Ovary (tissue), 9 donors: ENCODE measurements around the gene NWD2. TPM values are rescaled to one million over a fixed set of nuclear protein-coding genes. Genes with fewer than 3 reads are reported as not detected.

Experiments used
- DNase-seq, 5 donors: peaks; one replicate each; pipeline ENCODE4 v3.0.0-alpha.2; 2019 to 2020
- H3K27ac ChIP-seq, 2 donors: fragments of 200-600 bp; one replicate each; pipeline versions ENCODE4 v1.5.1 to v1.8.0; 2019 to 2022
- H3K27me3 ChIP-seq: fragments of 200-600 bp; one replicate; pipeline ENCODE4 v1.8.0; 2022
- H3K36me3 ChIP-seq: fragments of 200-600 bp; sonication (generic); one replicate; pipeline ENCODE4 v1.5.1; 2019
- H3K4me1 ChIP-seq: one replicate; pipeline ENCODE4 v1.8.1; 2013; ENCODE audit warnings: mild to moderate bottlenecking, moderate library complexity; ENCODE audit not compliant: insufficient read depth
- H3K4me3 ChIP-seq: fragments of 200-600 bp; sonication (generic); one replicate; pipeline ENCODE4 v1.5.1; 2017
- H3K9me3 ChIP-seq, 2 donors: fragments of 200-600 bp in 1 of 2; sonication (generic) in 1 of 2; one replicate each; pipeline versions ENCODE4 v1.5.1 to v1.8.1; 2013 to 2019; ENCODE audit warnings: mild to moderate bottlenecking in 1 of 2, moderate library complexity in 1 of 2
- CTCF ChIP-seq, 3 donors: fragments of 450-650 bp in 2 of 3; fragments of 200-600 bp in 1 of 3; IDR thresholded peaks; one replicate each; pipeline versions ENCODE4 v1.5.1 to v1.8.0; 2016 to 2022; ENCODE audit warnings: antibody characterized with exemption in 3 of 3, mild to moderate bottlenecking in 1 of 3
- EP300 ChIP-seq: sonication (generic); formaldehyde crosslinking; IDR thresholded peaks from one replicate; pipeline ENCODE4 v1.6.1; 2017; ENCODE audit warnings: antibody characterized with exemption
- POLR2A ChIP-seq: fragments of 450-650 bp; IDR thresholded peaks from one replicate; pipeline ENCODE4 v1.6.1; 2017; ENCODE audit warnings: antibody characterized with exemption, mild to moderate bottlenecking, moderate library complexity
- WGBS, 3 donors: extraction: QIAGEN DNeasy Blood & Tissue Kit in 1 of 3; methylation state at CpG; one replicate each; pipeline versions ENCODE4 v1.1.5 to v1.1.7; 2013 to 2017; 5-methylcytosine and 5-hydroxymethylcytosine counted together
- intact Hi-C, 4 donors: fragments of 100-400 bp; cut with DNase I; formaldehyde crosslinking; loops; one replicate each; pipeline versions ENCODE4 v1.11.0 to v1.15.1; 2022 to 2023
- polyA plus RNA-seq, 2 donors: library from polyadenylated mRNA; stranded (reverse); fragments of 200-250 nt in 1 of 2; fragments of 350-450 nt in 1 of 2; fragmentation: Illumina TruSeq in 1 of 2; extraction: RNeasy Lipid Tissue Mini Kit (QIAGEN cat#74804) in 1 of 2; gene quantifications; one replicate each; pipeline ENCODE4 v1.2.3, GENCODE V29; 2013 to 2014
- total RNA-seq, 7 donors: library from RNA; depleted of rRNA in 2 of 7; stranded (reverse); fragments of >200 nt in 2 of 7; fragmentation: NEBNext Ultra II Directional in 3 of 7; extraction: Animal tissue kit (Norgen Biotek cat#: 25700) in 3 of 7; gene quantifications; one replicate each; pipeline versions ENCODE4 v1.1.0 to v1.2.4, GENCODE V29; 2016 to 2023
- donor health status: DM: no; HTN: no; CAD: no; lungs with moderate emphysema.
- donor health status: DM: no; HTN: no; CAD: no.
- donor health status: Bipolar disorder and iron deficiency.
- donor health status: DM: yes; HTN: yes; CAD: no.
- donor health status: DM: no; HTN: no; CAD: no.
- donor health status: DM: yes; HTN: yes; CAD: no.

Gene NWD2
- total and polyA plus RNA-seq, 9 donors = 0.01 to 0.11 TPM; not detected in 7

- intact Hi-C loops = no loop called here
- DNase-seq = no peak
- no peak overlapping the region for H3K27ac ChIP-seq
- H3K4me3 ChIP-seq = no peak overlapping the region
- H3K27me3 ChIP-seq = no peaks in the 10 kb centered on the region
- 67 to 91% (median 79%) methylated on average over 1 of the region's 1 CpG for WGBS, 3 donors
- no peak for TF ChIP-seq CTCF (IDR thresholded peaks at IDR 0.05)
- no peak for TF ChIP-seq POLR2A
- TF ChIP-seq EP300 = no peak
- no peaks in the 10 kb centered on the region for H3K36me3 ChIP-seq
- no peaks in the 10 kb centered on the region for H3K4me1 ChIP-seq
- H3K9me3 ChIP-seq = no peaks in the 10 kb centered on the region
Observed at GRCh38 chr4:37305984-37306383, 61.4 kb downstream of the NWD2 start.

- WGBS, 3 donors = 41 to 51% (median 42%) methylated on average over 3 of the region's 3 CpGs
- H3K9me3 ChIP-seq = no peaks in the 10 kb centered on the region
Observed at GRCh38 chr4:37317104-37317643, 72.6 kb downstream of the NWD2 start.

GRCh38 chr4:37320513-37321235, 76.1 kb downstream of the NWD2 start:
- H3K27me3 ChIP-seq = no peaks in the 10 kb centered on the region
- no peaks in the 10 kb centered on the region for H3K4me1 ChIP-seq
- 32 to 68% (median 42%) methylated on average over 5 of the region's 5 CpGs for WGBS, 3 donors
- H3K36me3 ChIP-seq = no peaks in the 10 kb centered on the region
- intact Hi-C loops = no loop called here
- no peaks in the 10 kb centered on the region for H3K9me3 ChIP-seq
- no peak for TF ChIP-seq POLR2A
- TF ChIP-seq CTCF (IDR thresholded peaks at IDR 0.05) = no peak
- TF ChIP-seq EP300 = no peak
- no peak for DNase-seq
- H3K4me3 ChIP-seq = no peak overlapping the region
- H3K27ac ChIP-seq = no peak overlapping the region

More at GRCh38 chr4:37317104-37317643, 72.6 kb downstream of the NWD2 start:
- no peak for DNase-seq
- H3K4me1 ChIP-seq = no peaks in the 10 kb centered on the region
- H3K27me3 ChIP-seq = no peaks in the 10 kb centered on the region
- intact Hi-C loops = no loop called here
- H3K36me3 ChIP-seq = no peaks in the 10 kb centered on the region
- no peak overlapping the region for H3K4me3 ChIP-seq
- H3K27ac ChIP-seq = no peak overlapping the region
- TF ChIP-seq EP300 (no peak), CTCF (IDR thresholded peaks at IDR 0.05) (no peak), POLR2A (no peak)

- H3K36me3 ChIP-seq = no peaks in the 10 kb centered on the region
Observed at GRCh38 chr4:37322122-37322521, 77.6 kb downstream of the NWD2 start.

More at GRCh38 chr4:37322122-37322521, 77.6 kb downstream of the NWD2 start:
- DNase-seq = no peak
- Histone ChIP-seq H3K4me3 (no peak overlapping the region), H3K9me3 (no peaks in the 10 kb centered on the region), H3K4me1 (no peaks in the 10 kb centered on the region), H3K27me3 (no peaks in the 10 kb centered on the region), H3K27ac (no peak overlapping the region)
- intact Hi-C loops = no loop called here
- WGBS, 3 donors = 76 to 82% (median 81%) methylated on average over 2 of the region's 2 CpGs
- TF ChIP-seq POLR2A (no peak), EP300 (no peak), CTCF (IDR thresholded peaks at IDR 0.05) (no peak)
